NCI-H2107 (cell line): ENCODE data around the gene PRDM5.

Source experiments
- DNase-seq: peaks from one replicate; lab custom pipeline; 2025; lab: John Stamatoyannopoulos, UW

The PRDM5 gene

GRCh38 chr4:120922381-120923206 is at the start of gene PRDM5:
TSS of gene PRDM5 (minus strand) at chr4:120922726. CDS start at chr4:120922608, 118 bp downstream.
- DNase-seq = no peak

- no peak for DNase-seq
These were observed 49.4 kb upstream of the PRDM5 start for GRCh38 chr4:120971884-120972283.

DNA sequence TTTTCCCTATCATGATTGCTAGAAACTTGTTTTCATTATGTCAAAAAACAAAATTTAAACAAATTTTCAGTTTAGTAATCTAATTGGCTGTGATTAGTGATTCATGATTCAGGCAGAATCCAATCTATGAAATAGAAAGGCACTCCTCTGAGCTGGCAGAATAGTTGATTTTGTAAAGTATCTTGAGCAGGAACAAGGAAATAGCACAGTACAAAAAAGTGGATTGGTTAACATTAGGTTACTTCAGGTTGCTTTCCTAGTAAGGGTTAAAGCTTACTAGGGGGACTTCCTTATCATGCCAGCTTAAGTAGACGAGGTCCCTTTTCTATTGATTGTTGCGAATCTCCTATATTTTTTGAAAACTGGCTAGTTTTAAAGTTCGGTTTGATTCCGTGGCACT is 43.4 kb upstream of the PRDM5 start:
- DNase-seq = no peak

- DNase-seq = no peak
These were observed 42.1 kb upstream of the PRDM5 start for GRCh38 chr4:120964596-120964995.

DNA sequence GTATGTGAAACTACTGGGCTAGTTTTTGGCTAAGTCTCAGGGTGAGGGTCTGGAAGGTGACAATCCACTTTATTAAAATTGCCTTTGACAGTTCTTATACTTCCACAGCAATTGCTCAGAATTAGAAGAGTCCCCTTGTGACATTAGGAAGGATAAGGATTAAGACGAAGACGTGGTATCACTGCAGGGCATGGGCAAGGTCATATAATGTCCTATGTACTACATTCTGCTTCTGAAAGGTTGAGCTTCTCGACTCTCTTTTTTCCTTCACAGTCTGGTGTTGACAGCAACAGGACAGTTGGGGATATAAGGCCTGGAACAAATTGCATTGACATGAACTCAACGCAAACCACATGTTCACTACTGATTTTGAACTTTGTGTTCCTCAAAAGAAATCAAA is 40.9 kb upstream of the PRDM5 start:
- DNase-seq = no peak

GRCh38 chr4:120960656-120961267 is 38.2 kb upstream of the PRDM5 start:
- DNase-seq = no peak

DNA sequence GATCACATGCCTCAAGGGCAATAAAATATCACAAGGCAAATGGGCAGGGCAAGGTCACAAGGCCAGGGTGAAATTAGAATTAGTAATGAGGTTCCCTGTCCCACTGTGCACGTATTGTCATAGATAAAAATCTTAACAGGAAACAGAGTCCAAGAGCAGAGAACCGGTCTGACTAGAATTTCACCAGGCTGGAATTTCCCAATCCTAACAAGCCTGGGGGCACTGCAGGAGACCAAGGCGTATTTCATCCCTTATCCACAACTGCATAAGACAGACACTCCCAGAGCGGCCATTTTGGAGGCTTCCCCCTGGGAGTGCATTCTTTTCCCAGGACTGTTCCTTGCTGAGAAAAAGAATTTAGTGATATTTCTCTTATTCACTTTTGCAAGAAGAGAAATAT is 25.9 kb upstream of the PRDM5 start:
- no peak for DNase-seq

- DNase-seq = no peak
These were observed 20.2 kb upstream of the PRDM5 start for GRCh38 chr4:120942776-120943175.

DNA sequence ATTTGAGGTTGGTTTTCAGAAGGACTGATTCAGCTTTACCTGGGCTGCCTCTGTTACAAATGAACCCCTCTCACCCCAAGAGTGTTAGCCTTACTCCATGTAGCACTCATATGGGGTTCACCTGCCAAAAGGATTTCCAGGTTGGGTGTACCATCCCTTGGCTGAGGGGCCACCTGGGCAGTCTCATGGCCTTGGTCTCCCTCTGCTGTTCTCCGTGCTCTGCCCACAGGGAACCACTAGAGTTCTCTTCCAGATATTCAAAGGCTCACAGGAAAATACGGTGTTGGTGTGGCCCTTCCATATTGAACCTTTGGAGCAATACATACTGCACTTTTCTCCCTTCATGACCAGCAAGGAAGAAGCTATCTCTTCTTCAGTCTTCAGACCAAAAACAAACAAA is 18.0 kb upstream of the PRDM5 start:
- DNase-seq = no peak

- DNase-seq = no peak
These were observed 17.2 kb upstream of the PRDM5 start for GRCh38 chr4:120939693-120940092.

GRCh38 chr4:120929847-120930246 is 7.3 kb upstream of the PRDM5 start:
- no peak for DNase-seq

- DNase-seq = no peak
These were observed 5.4 kb upstream of the PRDM5 start for GRCh38 chr4:120927801-120928409.

DNA sequence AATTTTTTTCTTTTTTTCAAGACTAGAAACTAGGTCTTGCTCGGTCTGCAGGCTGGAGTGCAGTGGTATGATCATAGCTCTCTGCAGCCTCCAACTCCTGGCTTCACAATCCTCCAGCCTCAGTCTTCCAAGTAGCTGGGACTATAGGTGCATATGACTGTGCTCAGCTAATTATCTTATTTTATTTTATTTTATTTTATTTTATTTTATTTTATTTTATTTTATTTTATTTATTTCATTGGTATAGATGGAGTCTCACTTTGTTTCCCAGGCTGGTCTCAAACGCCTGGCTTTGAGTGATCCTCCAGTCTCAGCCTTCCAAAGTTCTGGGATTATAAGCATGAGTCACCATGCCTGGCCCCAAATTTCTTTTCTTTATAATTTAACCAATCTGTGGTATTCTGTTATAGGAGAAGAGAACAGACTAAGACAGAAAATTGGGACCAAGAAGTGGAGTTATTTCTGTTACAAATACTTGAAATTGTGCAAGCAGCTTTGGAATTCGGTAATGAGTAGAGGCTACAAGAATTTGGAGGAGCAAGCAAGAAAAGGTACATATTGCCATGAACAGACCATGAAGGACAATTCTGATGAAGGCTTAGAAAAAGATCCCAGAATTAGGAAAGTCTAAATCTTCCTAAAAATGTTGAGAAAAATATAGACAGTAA is 4.0 kb upstream of the PRDM5 start:
- no peak for DNase-seq

DNA sequence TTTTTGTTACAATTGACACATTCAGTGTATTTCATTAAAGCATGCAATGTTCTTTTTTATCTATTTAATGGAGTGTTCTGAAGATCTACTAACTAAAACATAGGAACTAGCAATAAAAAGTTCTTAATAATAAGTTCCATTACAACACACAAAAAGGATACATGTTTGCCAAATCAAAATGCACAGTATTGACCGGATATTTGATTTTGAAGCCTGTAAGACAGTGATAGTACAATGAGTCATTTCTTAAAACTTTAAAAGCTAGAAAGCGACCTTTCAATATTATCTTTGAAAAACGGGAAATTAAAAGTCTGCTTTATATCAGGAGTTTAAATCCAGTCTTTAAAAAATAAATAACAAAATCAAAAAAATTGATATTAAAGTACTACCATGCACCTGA is 2.4 kb upstream of the PRDM5 start:
- no peak for DNase-seq

DNA sequence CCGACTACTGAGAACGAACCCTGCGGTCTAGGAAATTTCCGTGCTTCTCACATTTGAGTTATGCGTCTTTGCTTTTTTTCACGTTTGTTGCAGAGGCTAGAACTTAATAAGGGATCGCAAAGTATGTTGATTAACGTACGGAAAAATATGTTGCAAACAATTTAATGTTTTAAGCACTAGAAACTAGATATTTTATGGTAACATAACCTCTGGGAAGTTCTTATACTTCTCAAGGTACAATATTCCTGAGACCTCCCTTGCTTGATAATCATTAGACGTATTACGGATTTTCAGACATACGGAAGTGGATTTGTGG is 639 bp upstream of the PRDM5 start:
- DNase-seq = no peak

DNA sequence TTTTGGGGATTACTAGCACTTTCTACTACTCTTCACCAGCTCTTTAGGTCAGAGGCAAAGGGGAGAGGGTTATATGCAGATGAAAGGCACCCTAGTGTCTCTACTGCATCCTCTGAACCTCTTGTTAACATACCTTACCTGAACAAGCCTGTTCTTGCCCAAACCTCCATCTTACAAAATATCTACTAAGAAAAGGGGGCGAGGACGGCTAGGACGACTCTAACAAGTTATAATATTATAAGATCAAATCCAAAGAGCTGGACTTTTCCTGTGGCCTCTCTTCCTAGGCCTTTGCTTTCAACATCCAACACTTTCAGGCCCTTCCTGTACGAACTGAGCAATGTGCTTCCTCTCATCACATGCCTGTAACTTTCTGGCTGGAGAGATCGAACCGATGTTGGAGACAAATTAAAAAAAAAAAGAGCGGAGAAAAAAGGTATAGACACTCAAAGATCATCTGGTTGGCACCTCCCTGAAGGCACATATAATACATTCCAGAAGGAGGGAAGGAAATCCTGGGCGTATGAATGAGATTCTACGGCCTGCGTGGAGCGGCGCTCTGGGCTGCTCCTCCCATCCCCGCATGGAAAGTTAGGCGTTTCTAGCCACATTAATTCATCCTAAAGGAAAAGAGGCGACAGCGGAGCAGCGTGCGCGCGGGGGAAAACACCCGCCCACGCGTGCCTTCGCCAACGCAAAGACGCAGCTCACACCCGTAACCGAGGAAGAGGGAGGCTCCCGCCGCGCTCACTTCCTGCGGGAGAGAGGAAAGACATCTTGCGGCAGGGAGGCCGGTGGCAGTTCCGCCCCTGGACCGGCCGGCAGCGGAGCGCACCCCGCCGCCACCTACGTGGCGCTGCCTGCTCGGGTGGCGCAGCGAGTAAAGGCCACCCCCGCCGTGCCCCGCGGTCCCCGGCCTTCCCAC is 808 bp downstream of the PRDM5 start:
- no peak for DNase-seq

DNA sequence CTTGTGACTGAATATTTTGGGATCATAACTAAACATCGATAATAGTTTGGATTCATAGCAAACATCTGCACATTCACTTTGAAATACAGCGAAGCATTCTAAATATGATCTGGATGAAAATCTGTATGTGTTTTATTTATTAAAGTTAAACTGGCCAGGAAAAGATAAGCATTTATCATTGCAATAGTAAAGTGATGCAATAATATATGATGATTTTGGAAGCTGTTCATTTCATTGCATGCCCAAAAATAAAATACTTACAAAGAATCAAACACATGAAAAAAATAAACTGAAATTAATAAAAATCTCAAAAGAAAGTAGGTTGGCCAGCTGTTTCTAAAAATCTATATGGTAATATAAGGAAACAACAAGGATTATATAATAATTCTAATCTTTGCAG is 1.9 kb downstream of the PRDM5 start:
- no peak for DNase-seq

DNA sequence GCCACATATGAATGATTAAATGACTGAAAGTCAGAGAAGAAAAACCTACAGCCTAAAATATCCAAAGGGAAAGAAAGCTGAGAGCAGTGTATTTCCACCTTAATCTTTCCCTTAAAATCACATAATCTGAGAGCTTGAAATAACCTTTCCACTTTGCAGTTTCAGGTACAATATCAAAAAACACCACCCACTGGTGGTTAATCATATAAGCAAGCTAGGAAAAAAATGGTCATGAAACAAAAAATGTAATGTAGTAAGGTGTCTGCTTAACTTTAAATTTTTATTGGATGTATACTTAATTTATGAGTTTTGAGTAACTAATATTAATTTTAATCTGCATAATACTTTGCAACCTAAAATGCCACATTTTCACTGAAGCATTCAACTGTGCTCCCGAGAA is 3.2 kb downstream of the PRDM5 start:
- no peak for DNase-seq

DNA sequence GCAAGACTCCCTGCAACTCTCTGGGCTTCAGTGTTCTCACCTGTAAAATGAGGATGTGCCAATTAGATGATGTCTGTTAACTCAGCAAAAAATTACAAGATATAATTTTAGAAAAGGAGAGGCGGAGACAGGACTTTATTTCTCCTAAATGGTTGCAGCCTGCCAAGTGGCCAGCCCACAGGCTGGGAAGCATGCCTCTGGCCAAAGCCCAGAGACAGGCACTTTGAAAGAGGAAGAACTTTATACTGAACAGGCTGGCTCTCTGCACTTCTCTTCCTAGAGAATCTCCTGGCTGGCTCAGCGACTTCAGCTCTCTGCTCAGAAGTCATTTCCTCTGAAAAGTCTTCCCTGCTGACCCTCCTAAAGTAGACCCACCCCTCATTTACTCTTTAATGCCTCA is 3.7 kb downstream of the PRDM5 start:
- no peak for DNase-seq

DNA sequence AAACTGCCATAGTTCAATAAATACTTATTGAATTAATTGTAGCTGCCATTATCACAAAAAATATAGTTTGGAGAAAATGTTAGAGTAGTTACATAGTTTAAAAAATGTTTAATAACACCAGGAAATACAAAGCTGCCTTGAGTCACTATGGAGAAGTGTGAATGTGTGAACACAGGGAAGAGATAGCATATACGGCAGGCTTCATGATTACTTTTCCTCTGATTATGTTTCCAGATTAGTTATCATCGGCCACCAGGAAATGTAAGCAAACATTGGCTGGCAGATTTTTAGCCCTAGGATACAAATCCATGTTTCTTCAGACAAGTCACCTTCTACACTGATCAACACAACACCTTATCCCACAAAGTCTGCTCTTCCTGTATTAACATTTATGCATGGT is 4.4 kb downstream of the PRDM5 start:
- DNase-seq = no peak

DNA sequence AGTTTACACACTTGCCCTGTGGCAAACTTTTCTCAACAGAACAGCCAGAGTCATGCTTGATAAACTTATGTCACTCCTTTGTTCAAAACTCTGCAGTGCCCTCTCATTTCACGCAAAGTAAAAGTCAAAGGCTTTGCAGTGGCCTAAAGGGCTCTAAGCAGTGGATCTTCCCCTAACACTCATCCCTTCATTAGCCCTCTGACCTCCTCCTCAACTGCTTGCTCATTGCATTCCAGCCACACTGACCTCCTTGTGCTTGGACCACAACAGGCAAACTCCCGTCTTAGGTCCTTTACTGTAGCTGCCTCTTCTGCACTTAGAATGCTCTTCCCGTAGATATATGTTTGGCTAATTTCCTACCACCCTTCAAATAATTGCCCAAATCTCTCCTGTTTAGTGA is 5.6 kb downstream of the PRDM5 start:
- no peak for DNase-seq

DNA sequence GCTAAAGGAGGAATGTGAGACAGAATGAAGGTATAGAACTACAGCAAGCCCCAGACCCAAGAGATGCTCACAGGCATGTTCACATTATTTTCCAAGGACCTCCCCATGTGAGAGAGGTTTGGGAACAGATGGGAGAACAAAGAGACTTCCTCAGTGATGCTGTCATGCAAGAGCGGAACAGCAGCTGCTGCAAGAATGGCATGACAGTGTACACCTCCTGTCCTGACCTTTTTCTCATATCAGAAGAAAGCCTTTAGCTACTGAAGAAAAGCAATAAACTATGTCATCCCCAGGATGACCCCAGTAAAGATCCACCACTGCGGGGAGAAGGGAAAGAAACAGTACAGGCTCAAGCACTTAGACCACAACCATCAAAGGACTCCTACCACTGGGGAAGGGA is 7.2 kb downstream of the PRDM5 start:
- DNase-seq = no peak
